Activated T-cell treated with anti-CD3 and anti-CD28 coated beads for 48 hours (primary cell): ENCODE results near the gene COA7.
"Not testable (repeated sequence)": the region's sequence is repeated elsewhere in the genome, so short reads cannot be mapped to it uniquely, and the experiment has no call there.

Experiments
- DNase-seq: peaks from one replicate; pipeline ENCODE4 v3.0.0-alpha.2; 2020; ENCODE audit warnings: low read depth

COA7 gene

DNA sequence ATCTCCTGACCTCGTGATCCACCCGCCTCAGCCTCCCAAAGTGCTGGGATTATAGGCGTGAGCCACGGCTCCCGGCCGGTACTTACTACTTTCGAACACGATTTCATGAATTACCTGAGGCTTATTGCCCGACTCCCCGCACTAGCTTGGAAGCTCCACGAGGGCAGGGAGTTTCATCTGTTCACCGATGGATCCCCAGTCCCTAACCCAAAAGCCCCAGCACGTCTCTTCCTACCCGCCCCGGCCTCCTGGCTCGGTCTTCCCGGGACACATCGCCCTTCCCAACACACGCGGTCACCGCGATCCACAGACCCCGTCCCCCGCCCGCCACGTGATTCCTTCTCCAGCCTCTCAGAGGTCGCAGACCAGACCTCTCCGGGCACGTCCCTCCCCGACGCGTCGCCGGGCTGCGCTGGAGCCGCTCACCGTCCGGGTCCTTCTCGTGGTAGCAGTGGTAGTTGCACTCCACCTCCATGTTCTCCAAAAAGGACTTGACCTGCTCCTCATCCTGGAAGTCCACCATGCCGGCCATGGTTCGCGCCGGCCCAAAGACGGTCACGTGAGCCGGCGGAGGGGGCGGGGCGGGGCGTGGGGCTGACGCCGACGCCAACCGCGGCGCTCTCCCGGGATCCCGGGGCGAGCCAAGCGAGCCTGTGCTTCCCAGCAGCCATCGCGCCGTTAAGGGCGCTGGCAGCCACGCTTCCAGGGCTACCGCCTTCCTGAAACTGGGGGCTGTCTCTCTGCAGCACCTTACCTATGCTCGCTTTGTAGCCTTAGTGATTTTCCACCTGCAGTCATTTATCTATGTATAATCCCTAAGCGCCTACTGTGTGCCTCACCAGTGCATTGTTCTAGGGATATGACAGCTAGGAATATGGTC is at the start of gene COA7:
COA7 (minus strand) TSS at position 553 of the 880 bp plus-strand sequence; CDS start at position 532, 21 bp downstream.
- peak; percentile 73 for DNase-seq

- DNase-seq, result no peak
Measured at GRCh38 chr1:52747450-52747849, 49.3 kb upstream of the COA7 start.

DNA sequence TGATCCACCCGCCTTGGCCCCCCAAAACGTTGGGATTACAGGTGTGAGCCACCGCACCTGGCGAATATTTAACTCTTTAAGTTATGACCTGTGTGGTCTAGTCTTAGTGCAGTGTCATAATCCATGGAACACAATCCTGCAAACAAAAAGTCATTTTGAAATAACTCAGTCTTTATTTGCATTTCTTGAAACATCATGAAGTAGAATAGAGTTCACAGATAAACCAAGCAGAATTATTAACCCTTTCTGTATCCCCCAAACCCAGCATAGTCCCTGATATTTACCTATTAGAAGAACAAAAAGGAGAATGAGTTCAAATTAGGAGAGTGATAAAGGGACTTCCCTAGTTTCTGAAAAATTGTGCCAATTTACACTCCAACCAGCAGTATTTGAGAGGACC is 48.0 kb upstream of the COA7 start:
- no peak for DNase-seq

- DNase-seq, result no peak
Measured at GRCh38 chr1:52741259-52741658, 43.1 kb upstream of the COA7 start.

GRCh38 chr1:52739699-52740467 is 41.7 kb upstream of the COA7 start:
- DNase-seq, result no peak

GRCh38 chr1:52738893-52739292 is 40.7 kb upstream of the COA7 start:
- no peak for DNase-seq

- DNase-seq, result no peak
Measured at GRCh38 chr1:52738148-52738547, 40.0 kb upstream of the COA7 start.

GRCh38 chr1:52735371-52735770 is 37.2 kb upstream of the COA7 start:
- DNase-seq, result not testable (repeated sequence)

- DNase-seq, result no peak
Measured at GRCh38 chr1:52733368-52733767, 35.2 kb upstream of the COA7 start.

- no peak for DNase-seq
Measured at GRCh38 chr1:52727956-52728656, 30.0 kb upstream of the COA7 start.

DNA sequence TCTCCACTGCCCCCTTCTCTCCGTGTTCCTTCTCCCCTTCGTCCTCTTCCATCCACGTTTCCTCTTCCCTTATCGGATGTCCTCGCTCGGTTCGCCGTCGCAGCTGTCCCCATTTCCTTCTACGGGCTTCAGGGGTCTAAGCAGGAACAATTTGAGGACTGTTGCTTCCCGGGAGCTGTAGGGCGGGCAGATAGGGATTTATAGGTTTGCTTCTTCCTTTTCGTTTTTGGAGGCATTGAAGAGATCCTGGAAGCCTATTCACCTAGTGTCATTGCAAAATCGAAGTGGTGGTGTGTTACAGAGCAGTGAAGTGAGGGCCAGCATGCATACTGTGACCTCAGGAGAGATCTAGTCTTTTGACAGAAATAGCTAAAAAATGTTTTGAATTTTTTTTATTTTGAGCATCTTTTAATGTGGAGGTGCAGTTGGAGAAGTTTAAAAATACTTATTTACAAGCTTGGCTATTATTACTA is 29.0 kb upstream of the COA7 start:
- no peak for DNase-seq

DNA sequence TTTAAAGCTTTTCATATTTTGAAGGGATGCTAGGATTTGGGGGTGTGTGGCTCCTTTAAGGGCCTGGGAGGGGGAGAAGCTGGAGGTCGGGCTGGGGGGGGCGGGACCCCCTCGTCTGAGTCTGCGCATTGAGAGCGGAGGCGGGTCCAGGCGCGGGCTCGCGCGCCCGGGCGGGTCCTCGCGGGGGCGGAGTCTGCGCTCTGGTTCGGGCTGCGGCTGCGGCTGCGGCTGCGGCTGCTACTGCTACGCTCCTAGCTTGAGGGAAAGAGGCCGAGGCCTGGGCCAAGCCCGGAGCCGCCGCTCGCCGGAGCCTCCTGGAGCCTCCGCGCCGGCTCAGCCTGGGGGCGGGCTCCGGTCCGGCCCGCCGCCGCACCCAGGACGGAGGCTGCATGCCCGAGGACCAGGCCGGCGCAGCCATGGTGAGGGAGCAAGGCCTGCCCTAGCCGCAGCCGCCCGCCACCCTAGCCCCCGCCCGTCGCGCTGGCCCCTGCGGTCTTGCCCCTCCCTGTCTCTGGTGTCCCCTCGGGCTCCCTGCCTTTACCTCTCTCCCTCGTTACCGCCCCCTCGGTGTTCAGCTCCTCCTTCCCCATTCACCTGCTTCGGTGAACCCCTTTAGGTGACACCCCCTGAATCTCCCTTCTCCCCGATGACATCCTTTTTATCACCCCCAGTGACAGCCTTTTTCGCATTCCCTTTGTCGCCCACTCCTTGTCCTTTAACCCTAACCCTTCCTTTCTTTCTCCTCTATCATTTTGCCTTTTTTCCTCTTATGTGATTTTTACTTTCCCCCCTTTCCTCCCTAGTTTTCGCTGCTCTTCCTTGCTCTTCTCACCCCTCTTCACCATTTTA is 28.3 kb upstream of the COA7 start, which contains the start of gene ZYG11B:
ZYG11B (plus strand) TSS at position 189 of the 849 bp plus-strand sequence; CDS start at position 390, 201 bp downstream.
- DNase-seq, result peak; percentile 85

- DNase-seq, result no peak
Measured at GRCh38 chr1:52725903-52726264, 27.7 kb upstream of the COA7 start.

DNA sequence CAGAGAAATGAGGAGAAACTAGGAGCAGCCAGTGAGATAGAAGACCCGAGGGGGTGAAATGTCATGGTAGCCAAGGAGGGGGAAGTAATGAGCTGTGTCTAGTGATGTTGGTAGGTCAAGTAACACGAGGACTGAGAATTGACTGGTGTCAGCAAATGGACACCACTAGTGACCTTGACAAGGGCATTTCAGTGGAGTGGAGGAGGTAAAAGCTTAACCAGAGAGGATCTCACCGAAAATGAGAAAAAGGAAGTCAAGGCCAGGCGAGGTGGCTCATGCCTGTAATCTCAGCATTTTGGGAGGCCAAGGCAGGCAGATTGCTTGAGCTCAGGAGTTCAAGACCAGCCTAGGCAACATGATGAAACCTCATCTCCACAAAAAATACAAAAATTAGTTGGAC is 25.1 kb upstream of the COA7 start:
- DNase-seq, result no peak

GRCh38 chr1:52715296-52715695 is 17.1 kb upstream of the COA7 start:
- DNase-seq, result not testable (repeated sequence)

DNA sequence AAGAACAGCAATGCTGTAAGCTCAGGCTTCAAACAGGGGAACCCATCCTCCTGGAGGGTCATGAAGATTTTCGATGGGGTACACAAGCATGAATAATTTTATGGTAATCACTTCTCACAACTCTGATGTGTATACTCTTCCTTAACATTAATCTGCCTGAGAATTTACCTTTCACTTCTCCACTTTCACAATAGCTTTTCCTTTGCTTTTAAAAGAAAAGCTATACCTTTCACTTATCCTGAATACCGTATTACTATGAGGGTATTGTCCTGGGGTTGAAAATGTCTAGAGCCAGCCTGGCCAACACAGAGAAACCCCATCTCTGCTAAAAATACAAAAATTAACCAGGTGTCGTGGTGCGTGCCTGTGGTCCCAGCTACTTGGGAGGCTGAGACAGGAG is 15.4 kb upstream of the COA7 start:
- no peak for DNase-seq

GRCh38 chr1:52709016-52709415 is 10.9 kb upstream of the COA7 start:
- no peak for DNase-seq

DNA sequence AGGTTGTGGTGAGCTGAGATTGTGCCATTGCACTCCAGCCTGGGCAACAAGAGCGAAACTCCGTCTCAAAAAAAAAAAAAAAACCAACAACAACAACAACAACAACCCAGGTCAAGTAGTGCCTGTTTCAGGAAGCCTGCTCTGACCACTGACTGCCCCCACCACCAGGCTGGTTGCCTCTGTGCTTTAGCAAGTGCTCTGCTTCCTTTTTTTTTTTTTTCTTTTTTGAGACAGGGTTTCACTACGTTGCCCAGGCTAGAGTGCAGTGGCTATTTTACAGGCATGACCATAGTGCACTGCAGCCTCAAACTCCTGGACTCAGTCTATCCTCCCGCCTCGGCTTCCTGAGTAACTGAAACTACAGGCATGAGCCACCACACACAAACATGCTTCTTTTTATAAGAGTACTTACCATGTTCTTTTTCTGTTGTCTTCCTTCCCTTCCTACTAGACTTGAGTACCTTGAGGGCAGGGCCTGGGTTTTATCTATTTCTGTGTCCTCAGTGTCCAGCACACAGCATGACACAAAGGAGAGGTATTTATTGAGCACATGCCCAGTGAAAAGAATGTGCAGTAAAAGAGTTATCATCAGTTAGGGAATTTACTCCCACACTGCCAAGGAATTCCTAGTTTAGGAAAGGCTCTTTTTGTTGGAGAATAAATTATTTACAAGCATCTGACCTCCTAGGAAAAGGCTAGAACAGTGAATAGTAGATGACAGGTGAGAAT is 9.9 kb upstream of the COA7 start:
- DNase-seq, result no peak

- no peak for DNase-seq
Measured at GRCh38 chr1:52706941-52707926, 9.1 kb upstream of the COA7 start.
